ENCODE measurements around the gene MX2.

MX2 gene

GRCh38 chr21:41374177-41374712 is 12.4 kb downstream of the MX2 start:
- Histone ChIP-seq H3K36me3 (no peaks in the 10 kb centered on the region), H3K4me3 (ENCODE audit: low read depth, low read length) (no peak overlapping the region), H3K4me1 (no peaks in the 10 kb centered on the region), H3K9me3 (no peaks in the 10 kb centered on the region), H3K27me3 (no peaks in the 10 kb centered on the region)
- DNase-seq: no peak
- no peak for TF ChIP-seq CTCF (IDR thresholded peaks at IDR 0.05; ENCODE audit: low read depth, low read length)

- DNase-seq: no peak
- no peak for TF ChIP-seq CTCF (IDR thresholded peaks at IDR 0.05; ENCODE audit: low read depth, low read length)
- Histone ChIP-seq H3K4me3 (ENCODE audit: low read depth, low read length) (no peak overlapping the region), H3K27me3 (no peaks in the 10 kb centered on the region), H3K9me3 (no peaks in the 10 kb centered on the region), H3K36me3 (no peaks in the 10 kb centered on the region), H3K4me1 (no peaks in the 10 kb centered on the region)
Measured at GRCh38 chr21:41374867-41375533, 13.2 kb downstream of the MX2 start.

GRCh38 chr21:41375875-41376274 is 14.0 kb downstream of the MX2 start:
- Histone ChIP-seq H3K27me3 (no peaks in the 10 kb centered on the region), H3K9me3 (no peaks in the 10 kb centered on the region; the same call in 1 of the 2 replicates), H3K4me3 (ENCODE audit: low read depth, low read length) (no peak overlapping the region), H3K36me3 (no peaks in the 10 kb centered on the region), H3K4me1 (no peaks in the 10 kb centered on the region)
- TF ChIP-seq CTCF (IDR thresholded peaks at IDR 0.05; ENCODE audit: low read depth, low read length): no peak
- no peak for DNase-seq

- no peaks in the 10 kb centered on the region for H3K36me3 ChIP-seq
- no peak for TF ChIP-seq CTCF (IDR thresholded peaks at IDR 0.05; ENCODE audit: low read depth, low read length)
Measured at GRCh38 chr21:41377715-41378114, 15.9 kb downstream of the MX2 start.

GRCh38 chr21:41378849-41379248 is 17.0 kb downstream of the MX2 start:
- H3K27me3 ChIP-seq: no peaks in the 10 kb centered on the region
- peaks cover 3% of the 10 kb centered on the region; the same call in 1 of the 2 replicates for H3K9me3 ChIP-seq
- H3K36me3 ChIP-seq: no peaks in the 10 kb centered on the region
- no peaks in the 10 kb centered on the region for H3K4me1 ChIP-seq
- no peak for DNase-seq
- H3K4me3 ChIP-seq (ENCODE audit: low read depth, low read length): no peak overlapping the region
- TF ChIP-seq CTCF (IDR thresholded peaks at IDR 0.05; ENCODE audit: low read depth, low read length): no peak

More at GRCh38 chr21:41377715-41378114, 15.9 kb downstream of the MX2 start:
- H3K27me3 ChIP-seq: no peaks in the 10 kb centered on the region
- H3K9me3 ChIP-seq: peaks cover 3% of the 10 kb centered on the region; the same call in 1 of the 2 replicates
- H3K4me3 ChIP-seq (ENCODE audit: low read depth, low read length): no peak overlapping the region
- H3K4me1 ChIP-seq: no peaks in the 10 kb centered on the region
- DNase-seq: no peak

- no peak for TF ChIP-seq CTCF (IDR thresholded peaks at IDR 0.05; ENCODE audit: low read depth, low read length)
- Histone ChIP-seq H3K4me3 (ENCODE audit: low read depth, low read length) (no peak overlapping the region), H3K36me3 (no peaks in the 10 kb centered on the region), H3K4me1 (no peaks in the 10 kb centered on the region), H3K27me3 (no peaks in the 10 kb centered on the region), H3K9me3 (peaks cover 3% of the 10 kb centered on the region; the same call in 1 of the 2 replicates)
- DNase-seq: no peak
Measured at GRCh38 chr21:41379901-41380300, 18.1 kb downstream of the MX2 start.

All from BE2C (cell line).